AG04450 (cell line): Measurements from ENCODE around the gene POLR2L. TPM values are rescaled to one million over a fixed set of nuclear protein-coding genes. Genes with fewer than 3 reads are reported as not detected.

Experiments used
- CTCF ChIA-PET: fragments of 300-600, 350-600 bp; formaldehyde crosslinking; extraction: SDS; loops from one replicate; lab custom pipeline; 2022; ENCODE audit warnings: antibody characterized with exemption, inconsistent platforms; lab: Charles Lee
- POLR2A ChIA-PET: fragments of 350-600 bp; formaldehyde crosslinking; extraction: SDS; loops from one replicate; lab custom pipeline; 2021; ENCODE audit warnings: antibody characterized with exemption, inconsistent platforms; lab: Yijun Ruan, JAX
- DNase-seq: peaks from one replicate; pipeline ENCODE4 v3.0.0-alpha.2; 2011; ENCODE audit warnings: low read depth, low spot score
- H3K27ac ChIP-seq: one replicate; pipeline ENCODE4 v1.5.1; 2012; ENCODE audit warnings: low read depth, low read length, control low read depth
- H3K27me3 ChIP-seq: one replicate; pipeline ENCODE4 v1.6.0; 2012; ENCODE audit warnings: low read length; ENCODE audit not compliant: control insufficient read depth, insufficient read depth
- H3K4me3 ChIP-seq: 2 replicates; pipeline ENCODE4 v1.5.1; 2011; ENCODE audit warnings: mild to moderate bottlenecking, low read depth, low read length, control low read depth
- H3K9me3 ChIP-seq: 2 replicates; pipeline ENCODE4 v1.5.1; 2012; ENCODE audit warnings: low read length; ENCODE audit not compliant: control insufficient read depth, insufficient read depth
- CTCF ChIP-seq: IDR thresholded peaks from 2 replicates; pipeline ENCODE4 v1.5.1; 2011; ENCODE audit warnings: low read depth, low read length, control low read depth, inconsistent platforms
- polyA plus RNA-seq: library from polyadenylated mRNA; depleted of rRNA; stranded (reverse); fragments of >200 nt; gene quantifications from 2 replicates; pipeline ENCODE4 v1.2.3, GENCODE V29; 2011

POLR2L gene
- polyA plus RNA-seq, 1 experiment: 211 TPM

GRCh38 chr11:882596-882995 is 40.3 kb upstream of the POLR2L start:
- ChIA-PET CTCF (no interaction called here), POLR2A (no interaction called here)
- DNase-seq: no peak
- no peak overlapping the region for H3K27ac ChIP-seq
- H3K27me3 ChIP-seq: no peaks in the 10 kb centered on the region
- H3K9me3 ChIP-seq: no peaks in the 10 kb centered on the region; the same call in 1 of the 2 replicates
- H3K4me3 ChIP-seq: no peak overlapping the region
- TF ChIP-seq CTCF: no peak

- H3K4me3 ChIP-seq: no peak overlapping the region
- H3K27me3 ChIP-seq: no peaks in the 10 kb centered on the region
- POLR2A ChIA-PET: no interaction called here
- CTCF ChIA-PET: no interaction called here
- DNase-seq: no peak
- H3K27ac ChIP-seq: no peak overlapping the region
- no peaks in the 10 kb centered on the region; the same call in 1 of the 2 replicates for H3K9me3 ChIP-seq
- TF ChIP-seq CTCF: no peak
Observed at GRCh38 chr11:880447-880846, 38.1 kb upstream of the POLR2L start.

- H3K4me3 ChIP-seq: no peak overlapping the region
- TF ChIP-seq CTCF: no peak
- CTCF ChIA-PET: no interaction called here
- no peaks in the 10 kb centered on the region for H3K27me3 ChIP-seq
- POLR2A ChIA-PET: no interaction called here
- H3K9me3 ChIP-seq: no peaks in the 10 kb centered on the region; the same call in 1 of the 2 replicates
- DNase-seq: no peak
- H3K27ac ChIP-seq: no peak overlapping the region
Observed at GRCh38 chr11:877565-877964, 35.2 kb upstream of the POLR2L start.

GRCh38 chr11:876545-876944 is 34.2 kb upstream of the POLR2L start:
- no peak for DNase-seq
- TF ChIP-seq CTCF: no peak
- Histone ChIP-seq H3K27ac (no peak overlapping the region), H3K27me3 (no peaks in the 10 kb centered on the region), H3K4me3 (no peak overlapping the region), H3K9me3 (no peaks in the 10 kb centered on the region; the same call in 1 of the 2 replicates)
- POLR2A ChIA-PET: no interaction called here
- CTCF ChIA-PET: no interaction called here

- CTCF ChIA-PET: no interaction called here
- Histone ChIP-seq H3K4me3 (no peak overlapping the region), H3K27me3 (no peaks in the 10 kb centered on the region), H3K27ac (no peak overlapping the region), H3K9me3 (no peaks in the 10 kb centered on the region; the same call in 1 of the 2 replicates)
- POLR2A ChIA-PET: no interaction called here
- TF ChIP-seq CTCF: no peak
- no peak for DNase-seq
Observed at GRCh38 chr11:875769-876301, 33.5 kb upstream of the POLR2L start.
